Mucosa of stomach (tissue), 1 donor: ENCODE data around the gene AKAP13.

Experiments used
- H3K27me3 ChIP-seq: one replicate; pipeline ENCODE4 v1.7.0; 2013; ENCODE audit warnings: mild to moderate bottlenecking, low read length; ENCODE audit not compliant: control insufficient read depth, insufficient read depth
- H3K36me3 ChIP-seq: one replicate; pipeline ENCODE4 v1.7.0; 2013; ENCODE audit warnings: low read length; ENCODE audit not compliant: control insufficient read depth, insufficient read depth
- H3K4me1 ChIP-seq: one replicate; pipeline ENCODE4 v1.7.0; 2013; ENCODE audit warnings: mild to moderate bottlenecking, low read length; ENCODE audit not compliant: control insufficient read depth, insufficient read depth
- H3K4me3 ChIP-seq: one replicate; pipeline ENCODE4 v1.7.0; 2013; ENCODE audit warnings: low read length
- H3K9ac ChIP-seq: one replicate; pipeline ENCODE4 v1.7.0; 2013; ENCODE audit warnings: mild to moderate bottlenecking, low read length, moderate library complexity
- H3K9me3 ChIP-seq: one replicate; pipeline ENCODE4 v1.7.0; 2013; ENCODE audit warnings: mild to moderate bottlenecking, low read length, moderate library complexity; ENCODE audit not compliant: control insufficient read depth
- donor health status: Pancreatic carcinoma.

AKAP13 gene

DNA sequence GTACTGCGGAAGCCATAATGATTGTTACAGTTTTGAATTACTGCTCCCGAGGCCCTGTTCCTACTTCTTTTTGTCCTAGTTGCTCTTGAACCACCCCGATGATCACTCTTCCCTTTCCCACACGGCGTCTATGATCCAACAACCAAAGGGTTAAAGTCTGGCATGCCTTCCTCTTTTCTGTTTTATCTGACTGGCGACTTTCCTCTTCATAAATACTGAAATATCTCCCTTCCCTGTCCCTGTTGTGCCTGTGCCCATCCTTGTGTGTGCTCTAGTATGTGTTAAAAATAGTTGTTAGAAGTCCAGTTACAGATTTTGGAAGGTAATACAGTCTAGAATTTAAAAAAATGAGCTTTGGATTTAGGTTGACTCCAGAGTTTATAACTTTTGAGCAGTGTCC lies 83.6 kb downstream of the AKAP13 start:
- no peaks in the 10 kb centered on the region for H3K27me3 ChIP-seq
- H3K36me3 ChIP-seq: no peaks in the 10 kb centered on the region
- no peak overlapping the region for H3K9ac ChIP-seq
- no peaks in the 10 kb centered on the region for H3K4me1 ChIP-seq
- no peaks in the 10 kb centered on the region for H3K9me3 ChIP-seq
- no peak overlapping the region for H3K4me3 ChIP-seq

DNA sequence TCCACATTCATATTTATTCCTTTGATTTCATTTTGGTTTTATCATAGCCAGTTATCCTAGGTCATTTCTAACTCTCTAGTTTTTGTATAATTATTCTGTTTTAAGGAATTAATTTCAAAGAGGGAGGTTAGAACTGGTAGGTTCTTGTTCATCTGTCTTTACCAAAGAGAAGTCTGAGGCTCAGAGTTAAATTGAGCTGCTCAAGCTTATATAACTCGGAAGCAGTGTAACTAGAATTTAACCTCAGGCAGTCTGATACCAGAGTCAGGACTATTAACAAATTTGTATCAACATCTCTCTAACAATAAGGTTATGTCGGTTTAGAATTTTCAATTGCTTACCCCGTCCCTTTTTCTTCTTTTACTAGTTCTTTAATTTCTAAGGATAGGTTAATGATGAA lies 84.1 kb downstream of the AKAP13 start:
- no peaks in the 10 kb centered on the region for H3K36me3 ChIP-seq
- no peaks in the 10 kb centered on the region for H3K4me1 ChIP-seq
- H3K9me3 ChIP-seq: no peaks in the 10 kb centered on the region
- H3K27me3 ChIP-seq: no peaks in the 10 kb centered on the region
- H3K4me3 ChIP-seq: no peak overlapping the region
- H3K9ac ChIP-seq: no peak overlapping the region

DNA sequence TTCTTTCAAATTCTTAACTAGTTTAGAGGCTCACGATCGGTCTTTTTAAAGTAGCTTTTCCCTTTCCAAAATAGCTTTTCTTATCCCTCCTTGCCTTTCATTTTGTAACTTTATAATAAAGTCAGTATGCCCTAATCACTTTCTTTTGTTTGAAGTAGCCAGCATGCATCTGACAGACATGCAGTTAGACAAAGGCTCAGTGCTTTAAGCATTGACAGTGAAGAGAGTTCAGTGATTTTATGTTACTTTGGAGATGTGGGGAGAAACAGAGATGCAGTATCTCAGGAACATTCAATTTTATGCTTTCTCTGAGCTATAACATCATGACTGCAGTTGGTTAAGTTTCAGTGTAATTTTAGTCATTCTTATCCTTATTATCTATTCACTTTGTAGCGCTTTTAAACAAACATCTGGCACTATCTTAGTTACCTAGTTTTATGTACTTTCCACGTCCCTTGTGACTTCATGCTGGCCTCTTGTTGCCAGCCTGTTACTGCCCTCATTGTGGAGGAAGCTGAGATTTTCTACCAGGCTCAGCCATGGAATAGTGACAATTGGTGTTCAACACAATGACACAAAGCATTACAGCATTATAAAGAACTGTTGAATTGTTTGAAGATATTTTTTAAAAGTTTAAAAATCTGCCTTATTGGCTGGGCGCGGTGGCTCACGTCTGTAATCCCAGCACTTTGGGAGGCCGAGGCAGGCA lies 90.3 kb downstream of the AKAP13 start:
- Histone ChIP-seq H3K9me3 (no peaks in the 10 kb centered on the region), H3K9ac (no peak overlapping the region), H3K4me1 (peaks cover 11% of the 10 kb centered on the region), H3K27me3 (no peaks in the 10 kb centered on the region), H3K4me3 (no peak overlapping the region), H3K36me3 (no peaks in the 10 kb centered on the region)

DNA sequence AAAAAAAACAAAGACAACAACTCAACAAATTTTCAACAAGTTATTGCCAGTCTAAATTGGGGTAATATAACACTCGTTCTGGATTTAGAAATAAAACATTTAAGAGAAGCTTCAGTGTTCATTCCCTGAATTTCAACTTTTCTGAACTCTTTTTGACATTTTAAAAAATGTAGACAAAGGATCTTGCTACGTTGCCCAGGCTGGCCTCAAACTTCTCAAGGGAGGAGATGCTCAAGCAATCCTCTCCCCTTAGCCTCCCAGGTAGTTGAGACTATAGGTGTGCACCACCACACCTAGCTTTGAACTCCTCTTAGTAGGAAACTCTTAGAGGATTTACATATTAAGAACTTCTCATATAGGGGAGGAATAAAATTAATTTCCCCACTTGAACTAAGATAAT lies 91.9 kb downstream of the AKAP13 start:
- H3K9me3 ChIP-seq: no peaks in the 10 kb centered on the region
- no peak overlapping the region for H3K9ac ChIP-seq
- H3K4me3 ChIP-seq: no peak overlapping the region
- H3K4me1 ChIP-seq: peaks cover 11% of the 10 kb centered on the region
- H3K27me3 ChIP-seq: no peaks in the 10 kb centered on the region
- H3K36me3 ChIP-seq: no peaks in the 10 kb centered on the region

GRCh38 chr15:85473455-85473854 lies 93.1 kb downstream of the AKAP13 start:
- H3K9ac ChIP-seq: no peak overlapping the region
- H3K9me3 ChIP-seq: no peaks in the 10 kb centered on the region
- H3K36me3 ChIP-seq: no peaks in the 10 kb centered on the region
- no peak overlapping the region for H3K4me3 ChIP-seq
- peaks cover 11% of the 10 kb centered on the region for H3K4me1 ChIP-seq
- no peaks in the 10 kb centered on the region for H3K27me3 ChIP-seq

DNA sequence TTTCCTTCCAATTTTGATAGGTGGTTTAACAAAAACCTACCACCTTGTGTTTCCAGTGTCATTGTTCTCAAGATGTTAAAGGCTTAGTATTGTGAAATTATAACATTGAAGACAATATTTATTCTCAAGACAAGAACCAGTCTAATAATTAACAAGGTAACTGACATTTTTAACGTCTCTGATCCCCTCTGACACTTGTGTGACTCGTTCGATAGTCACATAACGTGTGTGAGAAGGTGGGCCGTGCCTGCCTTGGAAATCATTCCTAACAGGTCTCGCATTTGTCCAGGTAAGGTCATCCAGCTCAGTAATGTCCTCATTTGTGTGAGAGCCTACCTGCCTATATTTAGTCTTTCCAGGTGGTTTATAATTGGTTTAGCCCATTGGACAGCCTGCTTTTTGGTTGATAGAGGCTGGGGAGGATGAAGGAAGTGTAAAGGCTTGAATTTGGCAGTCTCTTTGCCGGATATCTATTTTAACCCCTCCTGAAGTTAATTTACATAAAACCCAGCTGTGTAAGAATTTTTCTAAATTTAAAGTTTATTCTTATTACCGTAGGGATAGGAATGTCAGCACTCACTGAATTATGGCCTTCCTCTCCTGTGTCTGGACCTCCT lies 94.4 kb downstream of the AKAP13 start:
- peaks cover 11% of the 10 kb centered on the region for H3K4me1 ChIP-seq
- no peak overlapping the region for H3K4me3 ChIP-seq
- no peaks in the 10 kb centered on the region for H3K36me3 ChIP-seq
- no peaks in the 10 kb centered on the region for H3K27me3 ChIP-seq
- no peak overlapping the region for H3K9ac ChIP-seq
- H3K9me3 ChIP-seq: no peaks in the 10 kb centered on the region

DNA sequence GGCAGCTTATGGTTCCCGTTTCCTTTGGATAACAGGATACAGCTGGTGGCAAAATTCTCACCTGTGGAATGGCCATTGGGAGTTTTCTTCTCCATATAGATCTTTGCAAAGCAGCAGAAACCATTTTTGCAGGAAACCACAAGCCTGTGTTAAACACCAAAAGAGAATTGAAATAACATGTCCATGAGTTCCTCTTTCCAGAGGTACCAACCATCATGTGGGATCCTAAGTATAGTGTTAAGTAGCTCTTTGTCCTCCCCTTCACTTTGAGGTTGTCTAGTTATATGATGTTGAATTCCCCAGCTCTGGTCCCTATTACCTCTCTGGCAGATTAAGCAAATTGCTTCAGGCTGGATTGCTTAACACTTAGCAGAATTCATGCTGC lies 94.9 kb downstream of the AKAP13 start:
- H3K36me3 ChIP-seq: no peaks in the 10 kb centered on the region
- H3K4me1 ChIP-seq: peaks cover 11% of the 10 kb centered on the region
- no peaks in the 10 kb centered on the region for H3K27me3 ChIP-seq
- H3K4me3 ChIP-seq: no peak overlapping the region
- no peaks in the 10 kb centered on the region for H3K9me3 ChIP-seq
- no peak overlapping the region for H3K9ac ChIP-seq

GRCh38 chr15:85475711-85476110 lies 95.3 kb downstream of the AKAP13 start:
- Histone ChIP-seq H3K36me3 (no peaks in the 10 kb centered on the region), H3K9ac (no peak overlapping the region), H3K9me3 (no peaks in the 10 kb centered on the region), H3K4me3 (no peak overlapping the region), H3K4me1 (peaks cover 11% of the 10 kb centered on the region), H3K27me3 (no peaks in the 10 kb centered on the region)

DNA sequence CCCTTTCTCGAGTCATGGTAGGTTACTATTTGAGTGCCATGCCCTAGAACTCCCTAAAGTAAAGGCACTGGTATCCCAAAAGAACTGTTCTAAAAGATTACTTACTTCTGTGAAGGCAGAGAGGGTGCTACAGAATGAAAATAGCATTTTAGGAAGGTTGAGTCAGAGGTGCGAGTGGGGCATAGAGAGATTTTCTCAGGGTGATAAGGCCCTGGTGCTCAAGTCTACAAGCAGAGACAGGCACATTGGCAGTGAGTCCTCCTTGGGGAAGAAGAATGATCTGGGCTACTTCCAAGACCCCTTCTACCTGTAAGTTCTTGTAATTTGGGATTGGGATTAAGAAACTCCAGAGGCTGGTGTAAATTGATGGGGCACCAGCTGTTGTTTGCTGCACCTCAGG lies 96.7 kb downstream of the AKAP13 start:
- no peaks in the 10 kb centered on the region for H3K36me3 ChIP-seq
- H3K4me3 ChIP-seq: no peak overlapping the region
- no peaks in the 10 kb centered on the region for H3K9me3 ChIP-seq
- no peak overlapping the region for H3K9ac ChIP-seq
- peaks cover 11% of the 10 kb centered on the region for H3K4me1 ChIP-seq
- no peaks in the 10 kb centered on the region for H3K27me3 ChIP-seq

- H3K9me3 ChIP-seq: no peaks in the 10 kb centered on the region
- no peak overlapping the region for H3K9ac ChIP-seq
- H3K4me3 ChIP-seq: no peak overlapping the region
- H3K36me3 ChIP-seq: no peaks in the 10 kb centered on the region
- peaks cover 11% of the 10 kb centered on the region for H3K4me1 ChIP-seq
- no peaks in the 10 kb centered on the region for H3K27me3 ChIP-seq
Observed at GRCh38 chr15:85477730-85478129, 97.3 kb downstream of the AKAP13 start.

DNA sequence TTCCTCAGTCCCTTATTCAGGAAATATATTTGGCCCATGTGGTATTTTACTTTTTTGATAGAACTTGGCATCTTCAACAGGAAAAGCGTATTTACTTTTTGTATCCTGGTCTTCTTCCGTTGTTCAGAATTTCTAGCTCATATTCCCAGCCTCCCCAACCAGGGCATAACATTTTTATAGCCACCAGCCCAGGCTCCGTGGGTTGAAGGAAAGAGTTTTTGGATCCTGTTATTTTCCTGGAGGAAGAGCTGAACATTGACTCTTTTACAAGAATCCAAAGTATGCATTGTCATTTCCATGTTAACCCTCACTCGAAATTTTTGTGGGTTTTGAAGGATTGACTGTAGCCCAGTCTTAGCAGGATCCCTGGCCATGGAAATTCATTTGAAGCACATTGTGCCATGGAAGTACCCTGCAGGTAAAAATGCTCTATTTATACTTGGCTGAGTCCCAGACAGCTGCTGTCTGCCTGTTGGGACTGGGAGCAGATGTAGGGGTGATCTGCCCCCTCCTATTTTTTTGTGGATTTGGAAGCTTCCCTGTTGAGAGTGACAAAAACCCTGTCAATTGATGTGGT lies 98.8 kb downstream of the AKAP13 start:
- Histone ChIP-seq H3K9me3 (no peaks in the 10 kb centered on the region), H3K36me3 (no peaks in the 10 kb centered on the region), H3K4me1 (no peaks in the 10 kb centered on the region), H3K4me3 (no peak overlapping the region), H3K27me3 (no peaks in the 10 kb centered on the region), H3K9ac (no peak overlapping the region)

DNA sequence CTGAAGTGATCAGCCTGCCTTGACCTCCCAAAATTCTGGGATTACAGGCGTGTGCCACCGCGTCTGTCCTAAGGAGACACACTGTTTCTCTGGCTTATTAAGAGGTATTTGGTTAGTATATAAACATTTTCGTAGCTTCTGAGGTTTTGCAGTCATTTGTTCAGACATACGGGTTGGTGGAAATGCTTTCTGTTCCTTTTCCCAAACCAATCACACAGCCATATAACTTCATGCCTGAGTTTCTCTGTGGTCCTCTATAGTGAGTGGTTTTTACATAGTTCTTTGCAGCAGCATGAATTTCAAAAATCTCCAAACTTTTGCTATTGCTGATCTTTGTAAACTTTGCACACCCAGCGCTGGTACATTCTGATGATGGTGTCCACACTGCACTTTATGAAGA lies 100.5 kb downstream of the AKAP13 start:
- Histone ChIP-seq H3K36me3 (no peaks in the 10 kb centered on the region), H3K27me3 (no peaks in the 10 kb centered on the region), H3K9ac (no peak overlapping the region), H3K4me3 (no peak overlapping the region), H3K4me1 (no peaks in the 10 kb centered on the region), H3K9me3 (no peaks in the 10 kb centered on the region)
